HUES48 (cell line): ENCODE measurements around the gene PDE4DIP.
"Not testable (repeated sequence)": the region's sequence is repeated elsewhere in the genome, so short reads cannot be mapped to it uniquely, and the experiment has no call there.

Source experiments
- H3K27ac ChIP-seq: one replicate; pipeline ENCODE4 v1.7.0; 2013; ENCODE audit warnings: low read depth, low read length, inconsistent platforms
- H3K27me3 ChIP-seq: 2 replicates; pipeline ENCODE4 v1.6.1; 2013; ENCODE audit warnings: mild to moderate bottlenecking, low read length; ENCODE audit not compliant: control insufficient read depth, insufficient read depth
- H3K36me3 ChIP-seq: 2 replicates; pipeline ENCODE4 v1.6.1; 2013; ENCODE audit warnings: low read length; ENCODE audit not compliant: control insufficient read depth, insufficient read depth
- H3K4me1 ChIP-seq: 2 replicates; pipeline ENCODE4 v1.6.1; 2013; ENCODE audit warnings: mild to moderate bottlenecking, low read length; ENCODE audit not compliant: control insufficient read depth, insufficient read depth
- H3K4me3 ChIP-seq: 2 replicates; pipeline ENCODE4 v1.5.1; 2013; ENCODE audit warnings: mild to moderate bottlenecking, low read depth, low read length
- H3K9ac ChIP-seq: 2 replicates; pipeline ENCODE4 v1.6.1; 2013; ENCODE audit warnings: mild to moderate bottlenecking, low read depth, low read length, moderate library complexity
- H3K9me3 ChIP-seq: 2 replicates; pipeline ENCODE4 v1.6.1; 2013; ENCODE audit warnings: low read length; ENCODE audit not compliant: control insufficient read depth, insufficient read depth

Gene PDE4DIP

DNA sequence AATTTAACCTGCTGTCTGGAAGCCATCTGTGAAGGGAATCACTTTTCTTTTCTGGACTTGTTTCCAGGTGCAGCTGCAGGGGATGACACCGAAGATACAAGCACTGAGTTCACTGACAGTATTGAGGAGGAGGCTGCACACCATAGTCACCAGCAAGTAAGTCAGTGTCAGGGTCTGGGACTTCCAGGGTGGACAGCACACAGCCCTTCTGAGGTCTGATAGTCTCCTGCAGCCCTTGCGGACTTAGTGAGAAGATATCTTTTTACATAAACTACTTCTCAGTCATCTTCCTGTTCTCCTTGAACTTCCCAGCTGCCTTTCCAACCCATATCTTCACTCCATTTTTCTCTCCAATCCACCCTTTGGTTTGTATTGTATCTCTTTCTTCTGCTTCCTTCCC, 147.6 kb downstream of the PDE4DIP start:
- not testable (repeated sequence) for H3K36me3 ChIP-seq

DNA sequence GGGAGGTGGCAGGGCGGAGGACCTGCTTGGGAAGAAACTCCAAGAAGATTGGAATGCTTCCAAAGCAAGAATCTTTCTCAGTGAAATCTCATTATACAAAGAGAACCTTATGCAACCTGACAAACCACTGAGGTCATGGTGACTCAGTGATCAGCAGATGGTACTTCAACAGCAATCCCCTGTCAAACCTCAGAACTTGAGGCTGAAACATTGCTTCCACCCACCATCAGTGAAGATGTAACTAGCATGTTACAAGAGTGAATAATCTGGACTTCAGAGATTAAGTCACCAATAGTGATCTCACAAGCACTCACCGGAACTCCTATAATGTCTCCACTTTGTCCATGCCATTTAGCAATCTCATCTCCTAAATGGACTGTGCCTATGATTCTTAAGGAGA, 148.1 kb downstream of the PDE4DIP start:
- not testable (repeated sequence) for H3K27ac ChIP-seq, H3K27me3 ChIP-seq, H3K9me3 ChIP-seq, H3K4me3 ChIP-seq, H3K36me3 ChIP-seq, H3K4me1 ChIP-seq, H3K9ac ChIP-seq

More for the DNA sequence above, 147.6 kb downstream of the PDE4DIP start:
- not testable (repeated sequence) for H3K9ac ChIP-seq, H3K27ac ChIP-seq, H3K4me3 ChIP-seq, H3K4me1 ChIP-seq, H3K27me3 ChIP-seq, H3K9me3 ChIP-seq

DNA sequence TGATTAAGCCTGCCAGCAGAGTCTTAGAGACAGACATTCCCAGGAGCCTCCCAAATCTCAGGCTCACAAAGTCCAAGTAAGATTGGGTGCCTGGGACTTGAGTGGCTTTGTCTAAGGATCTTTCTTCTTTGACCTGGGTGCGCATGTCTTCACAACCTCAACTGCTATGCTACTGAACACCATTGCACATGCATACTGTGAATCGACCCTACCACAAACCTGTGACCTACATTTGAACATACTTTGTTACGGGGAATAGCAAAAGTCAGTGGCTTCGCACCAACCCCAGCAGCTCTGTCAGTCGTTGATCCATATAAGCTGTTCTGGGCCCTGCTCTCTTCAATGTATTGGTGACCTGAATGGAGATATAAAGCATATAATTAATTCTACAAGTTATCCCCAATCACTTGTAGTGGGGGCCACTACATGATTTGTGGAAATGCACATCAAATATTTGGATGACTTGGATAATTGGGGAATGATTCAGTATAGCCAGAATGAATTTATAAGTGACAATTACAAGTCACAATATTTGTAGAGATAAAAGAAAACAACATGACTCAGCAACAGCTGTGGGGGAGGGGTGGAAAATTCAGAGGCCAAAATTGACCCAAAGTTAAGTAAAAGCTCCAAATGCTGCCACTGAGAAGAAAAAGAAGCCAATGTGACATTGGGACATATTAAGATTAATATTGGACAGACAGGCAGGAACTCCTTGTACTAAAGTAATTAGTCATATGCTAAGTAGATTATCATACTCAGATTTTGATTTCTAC, 152.4 kb downstream of the PDE4DIP start:
- H3K9me3 ChIP-seq, H3K9ac ChIP-seq, H3K36me3 ChIP-seq, H3K27me3 ChIP-seq, H3K27ac ChIP-seq, H3K4me1 ChIP-seq, H3K4me3 ChIP-seq: not testable (repeated sequence)

DNA sequence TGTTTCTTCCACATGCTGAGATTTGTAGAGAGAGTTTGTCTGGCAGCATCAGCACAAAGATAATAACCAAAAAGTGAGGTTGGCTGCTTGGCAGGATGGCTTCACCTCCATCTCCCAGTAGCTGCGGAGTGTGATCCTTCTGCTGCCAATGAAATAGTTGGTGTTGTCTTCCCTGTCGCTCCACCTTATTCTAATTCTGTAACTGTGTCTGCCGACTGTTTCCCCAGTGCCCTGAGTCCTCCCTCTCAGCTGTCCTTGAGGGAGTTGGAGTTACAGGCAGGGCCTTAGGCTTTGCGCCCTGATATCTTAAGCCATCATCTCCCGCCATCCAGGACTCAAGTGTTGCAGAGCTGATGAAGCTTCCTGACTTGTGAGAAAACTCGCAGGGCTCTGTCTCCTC, 153.2 kb downstream of the PDE4DIP start:
- not testable (repeated sequence) for H3K9me3 ChIP-seq, H3K36me3 ChIP-seq, H3K27me3 ChIP-seq, H3K9ac ChIP-seq, H3K4me3 ChIP-seq, H3K27ac ChIP-seq, H3K4me1 ChIP-seq

DNA sequence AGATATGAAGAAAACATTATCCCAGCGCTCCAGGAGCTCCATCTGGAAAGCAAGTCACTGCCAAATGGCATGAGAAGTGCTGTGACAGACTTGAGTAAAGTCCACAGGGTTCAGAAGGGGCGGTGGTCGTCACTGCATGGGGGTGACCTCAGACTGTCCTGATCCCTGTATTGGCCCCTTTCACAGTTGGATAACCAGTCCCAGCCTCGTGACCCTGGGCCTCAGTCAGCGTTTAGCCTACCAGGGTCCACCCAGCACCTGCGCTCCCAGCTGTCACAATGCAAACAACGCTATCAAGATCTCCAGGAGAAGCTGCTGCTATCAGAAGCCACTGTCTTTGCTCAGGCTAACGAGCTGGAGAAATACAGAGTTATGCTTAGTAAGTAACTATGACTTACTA, 158.4 kb downstream of the PDE4DIP start:
- H3K9me3 ChIP-seq, H3K27ac ChIP-seq, H3K4me1 ChIP-seq, H3K36me3 ChIP-seq, H3K27me3 ChIP-seq, H3K9ac ChIP-seq, H3K4me3 ChIP-seq: not testable (repeated sequence)

DNA sequence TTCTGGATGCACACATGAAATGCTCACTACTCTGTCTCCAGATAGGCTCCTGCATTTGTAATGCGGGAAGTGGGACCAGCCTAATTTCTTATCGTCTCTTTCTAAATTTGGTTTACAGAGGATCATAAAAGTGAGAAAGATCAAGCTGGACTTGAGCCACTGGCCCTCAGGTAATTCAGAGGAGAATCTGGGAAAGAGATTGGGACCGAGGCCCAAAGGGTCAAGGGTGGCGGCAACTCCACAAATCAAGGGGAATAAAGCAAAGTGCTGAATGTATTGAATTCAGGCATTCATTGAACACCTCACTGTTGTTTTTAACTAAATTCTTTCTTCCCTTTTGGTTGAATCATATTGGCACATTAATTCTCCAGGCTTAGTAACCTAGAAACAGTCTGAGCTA, 164.1 kb downstream of the PDE4DIP start:
- H3K27me3 ChIP-seq, H3K27ac ChIP-seq, H3K9ac ChIP-seq, H3K4me1 ChIP-seq, H3K36me3 ChIP-seq, H3K4me3 ChIP-seq, H3K9me3 ChIP-seq: not testable (repeated sequence)

DNA sequence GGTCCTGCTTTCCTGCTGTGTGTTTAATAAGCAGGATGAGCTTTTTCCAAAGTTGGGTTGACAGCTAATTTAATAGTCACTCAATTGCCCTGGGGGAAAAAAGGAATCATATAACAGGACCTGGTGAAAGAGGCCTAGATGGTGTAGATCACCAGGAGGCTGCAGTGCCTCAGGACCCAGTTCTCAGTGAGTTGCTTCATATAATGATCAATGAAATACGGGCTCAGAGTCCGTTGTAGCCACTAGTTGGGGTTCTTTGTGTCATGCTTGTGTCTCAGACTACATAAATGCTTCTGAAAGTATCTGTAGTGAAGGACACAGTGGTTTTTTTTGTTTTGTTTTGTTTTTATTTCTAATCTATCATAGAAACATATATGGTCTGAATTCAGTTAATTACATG, 164.5 kb downstream of the PDE4DIP start:
- H3K4me3 ChIP-seq, H3K36me3 ChIP-seq, H3K4me1 ChIP-seq, H3K9me3 ChIP-seq, H3K27ac ChIP-seq, H3K9ac ChIP-seq, H3K27me3 ChIP-seq: not testable (repeated sequence)

DNA sequence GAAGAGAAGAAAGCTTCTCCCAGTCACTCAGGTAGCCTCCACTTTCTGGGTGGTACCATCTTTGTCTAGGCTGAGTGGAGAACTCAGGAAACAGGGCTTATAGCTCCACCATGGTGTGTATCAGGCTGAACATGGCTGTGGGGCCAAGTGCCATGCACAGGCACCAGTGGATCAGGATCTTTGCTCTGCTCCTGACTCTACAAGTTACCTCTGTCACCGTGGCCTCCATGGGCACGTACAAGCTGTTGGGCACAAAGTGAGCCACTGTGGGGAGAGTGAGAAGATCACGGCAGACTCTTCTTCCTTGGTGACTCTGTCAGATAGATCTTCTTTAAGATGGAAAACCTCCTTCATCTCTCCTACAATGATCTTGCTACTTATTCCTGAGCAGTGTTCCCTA, 165.5 kb downstream of the PDE4DIP start:
- H3K4me3 ChIP-seq, H3K27ac ChIP-seq, H3K36me3 ChIP-seq, H3K27me3 ChIP-seq, H3K9ac ChIP-seq, H3K9me3 ChIP-seq, H3K4me1 ChIP-seq: not testable (repeated sequence)

DNA sequence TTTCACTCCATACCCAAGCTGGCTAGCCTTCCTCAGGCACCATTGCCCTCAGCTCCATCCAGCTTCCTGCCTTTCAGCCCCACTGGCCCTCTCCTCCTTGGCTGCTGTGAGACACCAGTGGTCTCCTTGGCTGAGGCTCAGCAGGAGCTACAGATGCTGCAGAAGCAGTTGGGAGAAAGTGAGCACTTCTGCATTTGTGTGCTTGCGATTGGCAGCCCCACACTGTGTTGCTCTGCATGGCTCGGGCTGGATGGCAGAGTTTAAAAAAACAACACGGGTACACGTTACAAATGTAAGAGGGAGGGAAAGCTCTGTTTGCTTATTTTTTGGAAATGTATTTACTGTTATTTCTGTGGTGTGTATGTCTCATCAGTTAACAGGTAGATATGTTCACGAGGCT, 168.4 kb downstream of the PDE4DIP start:
- not testable (repeated sequence) for H3K27me3 ChIP-seq, H3K9me3 ChIP-seq, H3K36me3 ChIP-seq, H3K4me3 ChIP-seq, H3K9ac ChIP-seq, H3K4me1 ChIP-seq, H3K27ac ChIP-seq

DNA sequence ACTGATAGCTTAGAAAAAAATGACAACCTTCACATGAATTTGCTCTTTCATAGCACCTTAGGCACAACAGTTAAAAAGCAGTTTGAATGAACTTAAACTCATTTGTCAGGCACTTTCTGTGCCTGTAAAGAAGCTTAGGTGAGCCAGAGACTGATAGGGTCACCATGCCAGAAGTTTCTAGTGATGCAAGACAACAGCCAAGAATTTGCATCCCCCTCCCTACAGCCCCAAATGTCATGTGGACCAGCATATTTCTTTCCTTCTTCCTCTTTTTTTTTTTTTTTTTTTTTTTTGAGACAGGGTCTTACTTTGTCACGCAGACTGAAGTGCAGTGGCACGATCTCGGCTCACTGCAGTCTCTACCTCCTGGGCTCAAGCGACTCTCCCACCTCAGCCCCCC, 169.3 kb downstream of the PDE4DIP start:
- not testable (repeated sequence) for H3K27me3 ChIP-seq, H3K4me1 ChIP-seq, H3K27ac ChIP-seq, H3K36me3 ChIP-seq, H3K9ac ChIP-seq, H3K4me3 ChIP-seq, H3K9me3 ChIP-seq

DNA sequence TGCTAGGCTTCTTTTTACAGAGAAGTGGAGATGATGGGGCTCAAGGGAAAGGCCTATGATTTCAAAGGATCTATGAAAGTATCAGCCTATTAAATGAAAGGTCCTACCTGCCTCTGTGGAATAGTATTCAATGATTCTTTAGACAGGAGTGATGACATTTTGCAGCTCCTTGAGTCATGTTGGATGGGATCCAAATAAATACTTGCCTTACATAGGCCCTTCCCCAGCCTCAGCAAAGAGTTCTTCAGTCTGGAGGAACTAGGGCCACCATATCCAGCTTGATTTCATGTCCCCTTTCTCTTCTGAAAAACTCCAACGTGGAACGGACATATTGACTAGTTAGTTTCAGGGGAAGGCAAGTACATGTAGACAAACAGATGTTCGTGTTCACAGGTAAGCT, 171.3 kb downstream of the PDE4DIP start:
- H3K9me3 ChIP-seq, H3K27ac ChIP-seq, H3K4me3 ChIP-seq, H3K36me3 ChIP-seq, H3K4me1 ChIP-seq, H3K27me3 ChIP-seq, H3K9ac ChIP-seq: not testable (repeated sequence)

DNA sequence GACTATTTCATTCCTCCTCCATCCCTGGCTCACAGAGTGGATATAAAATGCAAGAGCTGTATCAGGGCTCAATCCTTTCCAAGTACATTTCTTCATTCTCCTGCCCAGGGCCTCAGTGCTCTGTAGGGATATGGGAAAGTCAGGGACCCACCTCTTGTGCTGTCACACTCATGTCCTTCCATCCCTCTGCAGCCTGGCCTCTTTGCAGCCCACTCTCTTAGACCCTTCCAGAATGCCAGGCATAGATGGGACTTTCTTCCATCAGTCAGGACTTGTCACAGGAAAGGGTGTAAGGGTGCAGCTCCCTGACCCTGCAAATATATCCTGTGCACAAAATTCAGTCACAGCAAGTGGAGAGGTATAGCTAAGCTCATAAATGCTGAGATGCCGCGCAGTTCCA, 172.4 kb downstream of the PDE4DIP start:
- not testable (repeated sequence) for H3K27ac ChIP-seq, H3K4me3 ChIP-seq, H3K9me3 ChIP-seq, H3K4me1 ChIP-seq, H3K9ac ChIP-seq, H3K36me3 ChIP-seq, H3K27me3 ChIP-seq
